Endothelial cell (in vitro differentiated cells): ENCODE data around the gene CD276. TPM values are rescaled to one million over a fixed set of nuclear protein-coding genes. Genes with fewer than 3 reads are reported as not detected.

ENCODE experiments used
- DNase-seq: peaks from one replicate; pipeline ENCODE4 v3.0.0; 2021; ENCODE audit warnings: low spot score
- H3K27ac Mint-ChIP-seq: one replicate; pipeline ENCODE4 v1.8.0; 2021; ENCODE audit warnings: mixed read lengths, inconsistent platforms; ENCODE audit not compliant: unreplicated experiment
- H3K27me3 Mint-ChIP-seq: one replicate; pipeline ENCODE4 v1.8.0; 2021; ENCODE audit warnings: mild to moderate bottlenecking, moderate library complexity, mixed read lengths, inconsistent platforms; ENCODE audit not compliant: unreplicated experiment
- H3K36me3 Mint-ChIP-seq: one replicate; pipeline ENCODE4 v1.8.0; 2021; ENCODE audit warnings: mild to moderate bottlenecking, low read depth, mixed read lengths, inconsistent platforms; ENCODE audit not compliant: unreplicated experiment
- H3K4me1 Mint-ChIP-seq: one replicate; pipeline ENCODE4 v1.8.0; 2021; ENCODE audit warnings: mild to moderate bottlenecking, mixed read lengths, inconsistent platforms; ENCODE audit not compliant: unreplicated experiment
- H3K4me3 Mint-ChIP-seq: one replicate; pipeline ENCODE4 v1.8.0; 2021; ENCODE audit warnings: mild to moderate bottlenecking, mixed read lengths, inconsistent platforms; ENCODE audit not compliant: unreplicated experiment
- H3K9me3 Mint-ChIP-seq: one replicate; pipeline ENCODE4 v1.8.0; 2021; ENCODE audit warnings: mixed read lengths, inconsistent platforms; ENCODE audit not compliant: unreplicated experiment
- CTCF ChIP-seq: fragments of 200-600 bp; sonication (generic); IDR thresholded peaks from one replicate; pipeline ENCODE4 v1.5.0; 2021; ENCODE audit warnings: antibody characterized with exemption; ENCODE audit not compliant: unreplicated experiment
- total RNA-seq: library from RNA; stranded (reverse); fragmentation: NEBNext Ultra II Directional; extraction: Animal tissue kit (Norgen Biotek cat#: 25700); gene quantifications from one replicate; pipeline ENCODE4 v1.2.1, GENCODE V29; 2021; ENCODE audit not compliant: unreplicated experiment

The CD276 gene
- total RNA-seq, 1 donor from 2014 or later, result 552 TPM

GRCh38 chr15:73650416-73651126, 33.6 kb upstream of the CD276 start:
- H3K4me3 Mint-ChIP-seq, result no peak overlapping the region
- no peaks in the 10 kb centered on the region for H3K36me3 Mint-ChIP-seq
- H3K4me1 Mint-ChIP-seq, result peaks cover 2% of the 10 kb centered on the region
- H3K9me3 Mint-ChIP-seq, result no peaks in the 10 kb centered on the region
- H3K27me3 Mint-ChIP-seq, result no peaks in the 10 kb centered on the region
- no peak overlapping the region for H3K27ac Mint-ChIP-seq
- DNase-seq, result no peak
- no peak for TF ChIP-seq CTCF

- TF ChIP-seq CTCF, result no peak
- no peak overlapping the region for H3K27ac Mint-ChIP-seq
- no peak overlapping the region for H3K4me3 Mint-ChIP-seq
- H3K9me3 Mint-ChIP-seq, result no peaks in the 10 kb centered on the region
- H3K27me3 Mint-ChIP-seq, result no peaks in the 10 kb centered on the region
- peaks cover 6% of the 10 kb centered on the region for H3K4me1 Mint-ChIP-seq
- no peak for DNase-seq
- no peaks in the 10 kb centered on the region for H3K36me3 Mint-ChIP-seq
Measured at GRCh38 chr15:73654659-73655058, 29.5 kb upstream of the CD276 start.

GRCh38 chr15:73655724-73656123, 28.5 kb upstream of the CD276 start:
- H3K9me3 Mint-ChIP-seq, result no peaks in the 10 kb centered on the region
- no peaks in the 10 kb centered on the region for H3K27me3 Mint-ChIP-seq
- H3K4me3 Mint-ChIP-seq, result no peak overlapping the region
- DNase-seq, result no peak
- no peak for TF ChIP-seq CTCF
- H3K4me1 Mint-ChIP-seq, result peaks cover 11% of the 10 kb centered on the region
- no peaks in the 10 kb centered on the region for H3K36me3 Mint-ChIP-seq
- H3K27ac Mint-ChIP-seq, result no peak overlapping the region

GRCh38 chr15:73658645-73659044, 25.5 kb upstream of the CD276 start:
- peaks cover 7% of the 10 kb centered on the region for H3K9me3 Mint-ChIP-seq
- H3K4me3 Mint-ChIP-seq, result no peak overlapping the region
- no peak for DNase-seq
- peaks cover 11% of the 10 kb centered on the region for H3K4me1 Mint-ChIP-seq
- H3K27ac Mint-ChIP-seq, result no peak overlapping the region
- H3K36me3 Mint-ChIP-seq, result peaks cover 7% of the 10 kb centered on the region
- TF ChIP-seq CTCF, result no peak
- no peaks in the 10 kb centered on the region for H3K27me3 Mint-ChIP-seq

GRCh38 chr15:73660455-73660854, 23.7 kb upstream of the CD276 start:
- Mint-ChIP-seq H3K27me3 (no peaks in the 10 kb centered on the region), H3K9me3 (peaks cover 7% of the 10 kb centered on the region), H3K36me3 (peaks cover 7% of the 10 kb centered on the region), H3K4me3 (no peak overlapping the region), H3K4me1 (peaks cover 11% of the 10 kb centered on the region), H3K27ac (no peak overlapping the region)
- no peak for TF ChIP-seq CTCF
- no peak for DNase-seq
